LNCaP clone FGC (cell line): ENCODE measurements around the gene TMEM108.

Experiments used
- DNase-seq: peaks from one replicate; pipeline ENCODE4 v3.0.0-alpha.2; 2011; ENCODE audit warnings: low read depth
- H3K4me3 ChIP-seq: 2 replicates; pipeline ENCODE4 v1.5.1; 2011; ENCODE audit warnings: mild to moderate bottlenecking, low read depth, low read length, control low read depth
- CTCF ChIP-seq: IDR thresholded peaks from 2 replicates; pipeline ENCODE4 v1.5.1; 2012; ENCODE audit warnings: mild to moderate bottlenecking; ENCODE audit not compliant: control insufficient read depth, insufficient read depth; ENCODE audit errors: extremely low read depth

The TMEM108 gene

GRCh38 chr3:133268726-133269134, 230.5 kb downstream of the TMEM108 start:
- no peak for DNase-seq
- no peak overlapping the region for H3K4me3 ChIP-seq
- TF ChIP-seq CTCF: no peak

GRCh38 chr3:133269393-133269792, 231.2 kb downstream of the TMEM108 start:
- no peak for TF ChIP-seq CTCF
- H3K4me3 ChIP-seq: no peak overlapping the region
- DNase-seq: no peak

GRCh38 chr3:133270631-133271030, 232.4 kb downstream of the TMEM108 start:
- H3K4me3 ChIP-seq: no peak overlapping the region
- DNase-seq: no peak
- TF ChIP-seq CTCF: no peak

- DNase-seq: no peak
- TF ChIP-seq CTCF: no peak
- H3K4me3 ChIP-seq: no peak overlapping the region
Observed at GRCh38 chr3:133271042-133271441, 232.9 kb downstream of the TMEM108 start.

- TF ChIP-seq CTCF: no peak
- no peak for DNase-seq
- no peak overlapping the region for H3K4me3 ChIP-seq
Observed at GRCh38 chr3:133271539-133271938, 233.3 kb downstream of the TMEM108 start.

GRCh38 chr3:133273346-133273745, 235.2 kb downstream of the TMEM108 start:
- no peak for DNase-seq
- H3K4me3 ChIP-seq: no peak overlapping the region
- no peak for TF ChIP-seq CTCF

GRCh38 chr3:133274477-133274876, 236.3 kb downstream of the TMEM108 start:
- no peak overlapping the region for H3K4me3 ChIP-seq
- TF ChIP-seq CTCF: no peak
- no peak for DNase-seq
